Panc1 (cell line): ENCODE results near the gene RUNX3. TPM values are rescaled to one million over a fixed set of nuclear protein-coding genes. Genes with fewer than 3 reads are reported as not detected.

Experiments
- ATAC-seq: fragments of 200-7000 bp; cut with Tn5 transposase; 2 replicates; pipeline ENCODE4 v1.9.1; 2020; ENCODE audit warnings: mild to moderate bottlenecking, moderate library complexity
- BruUV-seq: library from RNA; stranded (reverse); fragments of 400-500 nt; replicated peaks from 2 replicates; lab custom pipeline; 2021; lab: Mats Ljungman, UMichigan
- CTCF ChIA-PET: fragments of 300-600 bp; sonication (Branson Sonifier 250); formaldehyde crosslinking; loops from one replicate; lab custom pipeline; 2022; ENCODE audit warnings: antibody characterized with exemption; lab: Charles Lee
- POLR2A ChIA-PET: fragments of 300-600 bp; sonication (Branson Sonifier 250); formaldehyde crosslinking; loops from one replicate; lab custom pipeline; 2022; ENCODE audit warnings: antibody characterized with exemption; lab: Charles Lee
- DNase-seq: peaks from one replicate; pipeline ENCODE4 v3.0.0-alpha.2; 2010; ENCODE audit warnings: low read depth, low spot score
- H3K27ac ChIP-seq: 2 replicates; pipeline ENCODE4 v1.5.1; 2011; ENCODE audit warnings: mild to moderate bottlenecking, low read length, inconsistent platforms
- H3K27me3 ChIP-seq: fragments of 200-500 bp; sonication (Bioruptor generic); 2 replicates; pipeline ENCODE4 v1.6.0; 2014; ENCODE audit warnings: low read length, inconsistent platforms; ENCODE audit not compliant: control insufficient read depth, insufficient read depth
- H3K36me3 ChIP-seq: fragments of 200-500 bp; sonication (Bioruptor generic); 2 replicates; pipeline ENCODE4 v1.5.1; 2014; ENCODE audit warnings: inconsistent platforms, mild to moderate bottlenecking, low read length, moderate library complexity; ENCODE audit not compliant: control insufficient read depth, insufficient read depth
- H3K4me1 ChIP-seq: 2 replicates; pipeline ENCODE4 v1.5.1; 2011; ENCODE audit warnings: inconsistent platforms, mild to moderate bottlenecking, low read length, moderate library complexity; ENCODE audit not compliant: control insufficient read depth, insufficient read depth
- H3K4me3 ChIP-seq, 2 experiments: 2 replicates each; pipeline ENCODE4 v1.5.1; 2011 to 2012; ENCODE audit warnings: low read depth in 2 of 2, low read length in 2 of 2, mild to moderate bottlenecking in 2 of 2, inconsistent platforms in 1 of 2, moderate library complexity in 1 of 2
- H3K9me3 ChIP-seq: fragments of 200-500 bp; sonication (Bioruptor generic); 2 replicates; pipeline ENCODE4 v1.5.1; 2014; ENCODE audit warnings: low read depth, mild to moderate bottlenecking, inconsistent platforms, low read length, moderate library complexity; ENCODE audit not compliant: control insufficient read depth, insufficient read depth
- CTCF ChIP-seq: fragments of 450-650 bp; IDR thresholded peaks from 2 replicates; pipeline ENCODE4 v1.5.1; 2017; ENCODE audit warnings: mild to moderate bottlenecking
- POLR2AphosphoS5 ChIP-seq: IDR thresholded peaks from 2 replicates; pipeline ENCODE4 v1.6.1; 2012; ENCODE audit warnings: mild to moderate bottlenecking, low read depth, low read length, moderate library complexity
- REST ChIP-seq, 2 experiments: IDR thresholded peaks; 2 replicates each; pipeline ENCODE4 v1.6.1; 2011 to 2012; ENCODE audit warnings: low read depth in 2 of 2, control low read depth in 1 of 2, low read length in 1 of 2, mild to moderate bottlenecking in 1 of 2, moderate library complexity in 1 of 2; ENCODE audit not compliant: insufficient read depth in 1 of 2
- SIN3A ChIP-seq: IDR thresholded peaks from 2 replicates; pipeline ENCODE4 v1.6.1; 2012; ENCODE audit warnings: low read depth, mild to moderate bottlenecking, low read length, moderate library complexity, borderline replicate concordance; ENCODE audit not compliant: insufficient read depth
- TCF7L2 ChIP-seq: IDR thresholded peaks from 2 replicates; pipeline ENCODE4 v1.6.1; 2011; ENCODE audit warnings: mild to moderate bottlenecking, low read depth, low read length, inconsistent platforms
- in situ Hi-C: cut with HindIII; loops from 2 replicates; pipeline ENCODE4 v1.10.0; 2016; ENCODE audit warnings: low sequenced_read_pairs, low pct_unique_long_range_greater_than_20kb
- intact Hi-C: fragments of 100-400 bp; cut with micrococcal nuclease; formaldehyde crosslinking; loops from one replicate; pipeline ENCODE4 v1.10.0; 2022; ENCODE audit not compliant: unreplicated experiment
- total RNA-seq: library from RNA; stranded (reverse); gene quantifications from one replicate; pipeline ENCODE4 v1.2.1, GENCODE V29; 2021; ENCODE audit not compliant: unreplicated experiment

RUNX3 gene
- total RNA-seq, 1 experiment from 2014 or later: 0.10 TPM

DNA sequence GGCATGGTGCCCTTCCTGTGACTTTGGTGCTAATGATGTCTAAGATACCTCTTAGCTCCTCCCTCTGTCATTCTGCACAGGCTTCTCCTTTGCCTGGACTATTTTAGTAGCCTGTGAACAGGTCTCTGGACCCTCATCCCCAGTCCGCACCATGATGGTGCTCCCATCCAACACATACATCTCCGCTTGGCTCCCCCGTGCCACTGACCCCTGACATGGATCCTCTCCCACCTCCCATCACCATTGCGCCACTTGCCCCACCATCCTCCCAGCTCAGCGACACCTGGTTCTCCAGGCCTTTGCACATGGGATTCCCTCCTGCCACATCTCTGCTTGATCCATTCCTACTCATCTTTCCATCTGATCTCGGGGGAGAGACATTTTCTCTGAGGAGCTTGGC is 33.9 kb downstream of the RUNX3 start:
- POLR2A ChIA-PET: no interaction called here
- Histone ChIP-seq H3K27me3 (no peaks in the 10 kb centered on the region), H3K36me3 (no peaks in the 10 kb centered on the region), H3K4me3 (no peak overlapping the region), H3K27ac (no peak overlapping the region), H3K4me1 (no peaks in the 10 kb centered on the region), H3K9me3 (no peaks in the 10 kb centered on the region)
- no TSS peak for BruUV-seq
- in situ Hi-C loops (no loop called here), intact Hi-C loops (no loop called here)
- CTCF ChIA-PET: no interaction called here
- ATAC-seq (no peak), DNase-seq (no peak)
- no peak for TF ChIP-seq CTCF
- no peak for TF ChIP-seq REST (IDR thresholded peaks at IDR 0.05; ENCODE audit: insufficient read depth in 1 of 2, low read depth in 2 of 2, low read length in 1 of 2)
- TF ChIP-seq TCF7L2: no peak
- no peak for TF ChIP-seq SIN3A

- ATAC-seq: no peak
- ChIA-PET CTCF (no interaction called here), POLR2A (no interaction called here)
- no peaks in the 10 kb centered on the region for H3K9me3 ChIP-seq
- H3K27ac ChIP-seq: no peak overlapping the region
- TF ChIP-seq CTCF (no peak), REST (IDR thresholded peaks at IDR 0.05; ENCODE audit: insufficient read depth in 1 of 2, low read depth in 2 of 2, low read length in 1 of 2) (no peak), TCF7L2 (no peak), POLR2AphosphoS5 (no peak), SIN3A (no peak)
- H3K4me1 ChIP-seq: no peaks in the 10 kb centered on the region
- H3K4me3 ChIP-seq: no peak overlapping the region
- no peaks in the 10 kb centered on the region for H3K36me3 ChIP-seq
- in situ Hi-C loops: no loop called here
- no peaks in the 10 kb centered on the region for H3K27me3 ChIP-seq
- DNase-seq: no peak
- no TSS peak for BruUV-seq
- intact Hi-C loops: no loop called here
Measured at GRCh38 chr1:24895511-24895910, 34.6 kb downstream of the RUNX3 start.
